HepG2 (cell line): ENCODE results near the gene SLC2A10. TPM values are rescaled to one million over a fixed set of nuclear protein-coding genes. Genes with fewer than 3 reads are reported as not detected.
A peak's percentile ranks its signal among the peaks of the same experiment; 100 is the strongest.

Experiments used
- ATAC-seq: fragments of 200-7000 bp; cut with Tn5 transposase; 3 replicates; pipeline ENCODE4 v1.9.1; 2020; ENCODE audit warnings: mild to moderate bottlenecking, moderate library complexity
- BruUV-seq: library from RNA; stranded (reverse); fragments of 400-500 nt; replicated peaks from 2 replicates; lab custom pipeline; 2021; lab: Mats Ljungman, UMichigan
- CTCF ChIA-PET: fragments of 300-600 bp; formaldehyde crosslinking; extraction: SDS; loops from one replicate; lab custom pipeline; 2021; ENCODE audit warnings: low total read pairs, inconsistent platforms, low intra/inter-chr PET ratio; lab: Yijun Ruan, JAX
- POLR2A ChIA-PET: fragments of 350-600 bp; sonication (Branson Sonifier 250); formaldehyde crosslinking; loops from one replicate; lab custom pipeline; 2020; ENCODE audit warnings: antibody characterized with exemption, inconsistent platforms; lab: Yijun Ruan, JAX
- DNase-seq: peaks from one replicate; pipeline ENCODE4 v3.0.0-alpha.2; 2015; ENCODE audit warnings: low spot score
- FAIRE-seq: peaks from 3 replicates; lab custom pipeline; 2011; peaks lifted over from hg19 to GRCh38; lab: Jason Lieb, UNC
- H2AFZ ChIP-seq: one replicate; pipeline ENCODE4 v1.6.1; 2011; ENCODE audit warnings: low read length, inconsistent platforms
- H3K27ac ChIP-seq: fragments of 300-600 bp; 3 replicates; pipeline ENCODE4 v1.8.0; 2011; ENCODE audit warnings: mixed run types, mild to moderate bottlenecking, mixed read lengths, low read length, inconsistent platforms; ENCODE audit not compliant: insufficient read depth; ENCODE audit errors: extremely low read length
- H3K27me3 ChIP-seq, 2 experiments: fragments of 200-600 bp in 1 of 2; 2 replicates in 1 of 2; 3 replicates in 1 of 2; pipeline versions ENCODE4 v1.6.0 to v1.8.0; 2011; ENCODE audit warnings: low read length in 2 of 2, mild to moderate bottlenecking in 2 of 2, moderate library complexity in 2 of 2, inconsistent platforms in 1 of 2; ENCODE audit not compliant: insufficient read depth in 2 of 2, control insufficient read depth in 1 of 2
- H3K36me3 ChIP-seq, 2 experiments: fragments of 200-600 bp in 1 of 2; replicated peaks in 1 of 2; 2 replicates in 1 of 2; 3 replicates in 1 of 2; pipeline versions ENCODE4 v1.5.1 to v1.8.0; 2011; ENCODE audit warnings: low read length in 2 of 2, inconsistent platforms in 1 of 2; ENCODE audit not compliant: insufficient read depth in 2 of 2, control insufficient read depth in 1 of 2
- H3K4me1 ChIP-seq: 2 replicates; pipeline ENCODE4 v1.5.1; 2012; ENCODE audit warnings: low read length, inconsistent platforms; ENCODE audit not compliant: insufficient read depth
- H3K4me2 ChIP-seq: 2 replicates; pipeline ENCODE4 v1.6.0; 2011; ENCODE audit warnings: low read depth, low read length, inconsistent platforms
- H3K4me3 ChIP-seq, 3 experiments: fragments of 200-600 bp in 1 of 3; sonication (generic), shearing (Covaris generic) in 1 of 3; replicated peaks in 1 of 3; 2 replicates each; pipeline ENCODE4 v1.5.1; 2011 to 2016; ENCODE audit warnings: low read length in 3 of 3, inconsistent platforms in 2 of 3, low read depth in 2 of 3, mild to moderate bottlenecking in 2 of 3, control low read depth in 1 of 3, mixed read lengths in 1 of 3; ENCODE audit not compliant: insufficient read depth in 1 of 3
- H3K79me2 ChIP-seq: one replicate; pipeline ENCODE4 v1.6.1; 2011; ENCODE audit warnings: low read length, inconsistent platforms; ENCODE audit not compliant: insufficient read depth
- H3K9ac ChIP-seq: 2 replicates; pipeline ENCODE4 v1.6.0; 2011; ENCODE audit warnings: mild to moderate bottlenecking, low read depth, low read length, inconsistent platforms; ENCODE audit not compliant: insufficient read depth
- H3K9me3 ChIP-seq: 2 replicates; pipeline ENCODE4 v1.5.1; 2012; ENCODE audit warnings: mild to moderate bottlenecking, low read length
- H4K20me1 ChIP-seq: 2 replicates; pipeline ENCODE4 v1.6.0; 2011; ENCODE audit warnings: inconsistent platforms, mild to moderate bottlenecking, low read length, moderate library complexity; ENCODE audit not compliant: insufficient read depth
- KAT8 ChIP-seq: IDR thresholded peaks from 2 replicates; pipeline ENCODE4 v1.6.1; 2016; ENCODE audit warnings: missing genetic modification reagents, missing compliant biosample characterization
- PHB2 ChIP-seq: fragments of 450-650 bp; IDR thresholded peaks from 2 replicates; pipeline ENCODE4 v1.6.1; 2018; ENCODE audit not compliant: partially characterized antibody
- PPARG ChIP-seq: conservative IDR thresholded peaks from 2 replicates; pipeline ENCODE4 v1.6.1; 2016; ENCODE audit warnings: missing biosample characterization, missing genetic modification reagents
- RFX5 ChIP-seq: IDR thresholded peaks from 2 replicates; pipeline ENCODE4 v1.6.1; 2011; ENCODE audit warnings: low read depth, low read length, improper control_type of control experiment
- SETDB1 ChIP-seq: sonication (generic); formaldehyde crosslinking; IDR thresholded peaks from 2 replicates; pipeline ENCODE4 v1.5.1; 2020; ENCODE audit warnings: missing genetic modification reagents, mild to moderate bottlenecking, borderline replicate concordance
- SP2 ChIP-seq: sonication (generic); formaldehyde crosslinking; IDR thresholded peaks from 2 replicates; pipeline ENCODE4 v1.5.1; 2020; ENCODE audit warnings: mild to moderate bottlenecking, missing genetic modification reagents
- STAG1 ChIP-seq: sonication (generic); formaldehyde crosslinking; IDR thresholded peaks from 2 replicates; pipeline ENCODE4 v1.4.0; 2020; ENCODE audit warnings: missing genetic modification reagents
- SYNCRIP ChIP-seq: fragments of 200-400 bp; formaldehyde crosslinking; IDR thresholded peaks from 2 replicates; pipeline ENCODE4 v1.6.1; 2018; ENCODE audit warnings: mild to moderate bottlenecking, low read depth, low read length; ENCODE audit not compliant: insufficient read depth
- TARDBP ChIP-seq: sonication (generic); formaldehyde crosslinking; IDR thresholded peaks from 2 replicates; pipeline ENCODE4 v1.8.0; 2022; ENCODE audit warnings: mild to moderate bottlenecking, missing genetic modification reagents
- ZNF264 ChIP-seq: sonication (generic); formaldehyde crosslinking; IDR thresholded peaks from 2 replicates; pipeline ENCODE4 v1.4.0; 2020; ENCODE audit warnings: missing genetic modification reagents
- ZNF274 ChIP-seq: sonication (generic); formaldehyde crosslinking; IDR thresholded peaks from 2 replicates; pipeline ENCODE4 v1.5.1; 2020; ENCODE audit warnings: mild to moderate bottlenecking, missing genetic modification reagents
- ZNF678 ChIP-seq: sonication (generic); formaldehyde crosslinking; IDR thresholded peaks from 2 replicates; pipeline ENCODE4 v1.4.0; 2020; ENCODE audit warnings: mild to moderate bottlenecking, missing genetic modification reagents
- ZNF850 ChIP-seq: sonication (generic); formaldehyde crosslinking; conservative IDR thresholded peaks from 2 replicates; pipeline ENCODE4 v1.9.0; 2021; ENCODE audit warnings: mild to moderate bottlenecking, missing genetic modification reagents
- ZSCAN22 ChIP-seq: sonication (generic); formaldehyde crosslinking; IDR thresholded peaks from 2 replicates; pipeline ENCODE4 v1.4.0; 2020; ENCODE audit warnings: mild to moderate bottlenecking, missing genetic modification reagents
- whole genome bisulfite sequencing: methylation state at CpG from one replicate; pipeline ENCODE4 v1.1.6; 2017; ENCODE audit warnings: low lambda C conversion rate; 5-methylcytosine and 5-hydroxymethylcytosine counted together
- in situ Hi-C: cut with HindIII; loops from 2 replicates; pipeline ENCODE4 v1.10.0; 2017; ENCODE audit warnings: low pct_unique_long_range_greater_than_20kb; ENCODE audit not compliant: extremely low pct_ligation_motif_present
- intact Hi-C: fragments of 100-400 bp; cut with micrococcal nuclease; formaldehyde crosslinking; loops from one replicate; pipeline ENCODE4 v1.10.0; 2022; ENCODE audit not compliant: unreplicated experiment
- polyA plus RNA-seq, 8 experiments: library from polyadenylated mRNA; depleted of rRNA in 3 of 8; stranded (reverse) in 7 of 8; unstranded in 1 of 8; fragments of >200 nt; fragmentation: Illumina TruSeq in 4 of 8; extraction: Trizol in 4 of 8; gene quantifications; 2 replicates each; pipeline versions ENCODE4 v1.2.1 to v1.2.3, GENCODE V29; 2011 to 2016; ENCODE audit warnings: low read depth in 4 of 8, missing spikeins in 1 of 8, mixed read lengths in 1 of 8; ENCODE audit not compliant: insufficient read depth in 1 of 8
- total RNA-seq, 5 experiments: library from RNA; depleted of rRNA; stranded (reverse); fragments of >200 nt; fragmentation: Illumina TruSeq; extraction: Trizol; gene quantifications; 2 replicates each; pipeline ENCODE4 v1.2.3, GENCODE V29; 2016; ENCODE audit warnings: low read depth in 1 of 5
- TF ChIP-seq, protein P1 (sequence below): sonication (generic); formaldehyde crosslinking; IDR thresholded peaks from 2 replicates; pipeline ENCODE4 v1.5.0; 2020; ENCODE audit warnings: mild to moderate bottlenecking, missing genetic modification reagents, moderate library complexity
- TF ChIP-seq, protein P2 (sequence below): sonication (generic); formaldehyde crosslinking; IDR thresholded peaks from 2 replicates; pipeline ENCODE4 v1.5.0; 2020; ENCODE audit warnings: missing genetic modification reagents
- TF ChIP-seq, protein P3 (sequence below): sonication (generic); formaldehyde crosslinking; IDR thresholded peaks from 2 replicates; pipeline ENCODE4 v1.4.0; 2020; ENCODE audit warnings: missing genetic modification reagents

Gene SLC2A10
- total and polyA plus RNA-seq, 2 of the 13 experiments (the other 11 are each of a cell fraction or from before 2014, with no cell fraction given) = 16.0 to 18.4 TPM

DNA sequence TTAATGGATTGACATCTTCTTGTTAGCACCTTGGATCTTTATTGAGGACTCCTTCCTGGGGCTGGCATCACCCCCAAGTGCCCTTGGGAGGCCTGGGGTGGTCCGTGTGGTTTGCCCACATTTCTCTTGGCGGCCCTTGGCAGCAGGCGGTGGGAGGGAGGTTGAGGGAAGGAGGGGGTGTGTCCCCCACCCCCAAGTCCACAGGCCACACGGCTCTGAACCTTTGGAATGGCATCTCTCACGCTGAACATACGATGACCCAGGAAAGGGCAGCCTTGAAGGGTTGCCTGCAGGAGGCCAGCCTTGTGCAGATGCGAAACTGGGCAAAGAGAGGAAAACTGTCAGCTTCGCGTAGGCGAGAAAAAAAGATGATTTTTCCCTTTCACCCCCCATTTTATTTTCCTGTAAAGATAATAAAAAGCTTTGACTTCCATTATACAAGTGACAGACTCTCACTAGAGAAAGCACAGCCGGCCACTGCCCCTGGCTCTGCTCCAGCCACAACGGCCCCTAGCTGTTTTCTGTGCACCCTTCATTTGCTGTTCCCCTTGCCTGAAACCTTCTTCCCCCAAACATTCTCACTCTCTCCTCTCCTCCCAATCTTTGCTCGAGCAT is 56.2 kb downstream of the SLC2A10 start:
- H3K9ac ChIP-seq = no peak overlapping the region
- POLR2A ChIA-PET = no interaction called here
- no peak for FAIRE-seq

DNA sequence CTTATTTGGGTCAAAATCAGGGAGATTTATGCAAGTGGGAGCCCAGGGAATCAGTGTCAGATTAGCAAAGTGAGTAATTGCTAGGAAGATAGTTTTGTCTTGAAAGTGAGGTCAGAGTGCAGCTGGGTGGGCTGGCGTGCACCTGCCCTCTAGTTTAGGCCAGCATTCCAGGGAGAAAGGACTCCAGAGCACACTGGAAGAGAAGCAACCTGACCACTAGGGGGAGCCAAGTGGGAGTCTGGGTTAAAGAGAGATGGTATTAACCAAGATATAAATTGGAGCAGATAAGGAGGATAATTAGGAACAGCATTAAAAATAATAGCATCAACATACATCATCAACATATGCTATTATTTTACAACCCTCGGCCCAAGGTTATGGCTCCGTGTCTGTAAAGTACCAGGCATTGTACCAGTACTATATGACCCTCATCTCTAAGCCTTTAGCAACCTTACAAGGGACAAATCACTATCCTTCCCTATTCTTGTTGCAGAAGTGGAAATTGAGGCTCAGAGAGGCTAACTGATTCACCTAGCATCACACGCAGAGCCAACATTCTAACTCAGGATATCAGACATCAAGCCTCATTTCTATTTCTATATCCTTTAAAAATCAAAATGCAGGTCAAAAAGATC is 57.8 kb downstream of the SLC2A10 start:
- no peaks in the 10 kb centered on the region for H3K79me2 ChIP-seq
- peak; percentile 63 for DNase-seq
- no peak overlapping the region for H3K4me3 ChIP-seq
- no peaks in the 10 kb centered on the region for H3K36me3 ChIP-seq
- ChIA-PET CTCF (interaction anchor here (1.2 kb wide), 1 partner anchor 383 kb away, joined by 9 read pairs; no protein-coding TSS in a partner anchor), POLR2A (no interaction called here)
- H3K4me1 ChIP-seq = no peaks in the 10 kb centered on the region
- ATAC-seq = peak; percentile 85
- H3K9me3 ChIP-seq = no peaks in the 10 kb centered on the region
- FAIRE-seq = peak; percentile 73
- no peak overlapping the region for H2AFZ ChIP-seq
- in situ Hi-C loops = loop anchor here (25.0 kb wide), 1 partner anchor 620 kb away; no protein-coding TSS in a partner anchor
- BruUV-seq = no TSS peak
- intact Hi-C loops = no loop called here
- peaks cover 6 to 38% of the 10 kb centered on the region in 2 experiments for H3K27me3 ChIP-seq
- H4K20me1 ChIP-seq = no peaks in the 10 kb centered on the region
- no peak overlapping the region for H3K27ac ChIP-seq
- 13% methylated on average over 4 of the region's 4 CpGs for WGBS
- no peak overlapping the region for H3K9ac ChIP-seq
- H3K4me2 ChIP-seq = no peak overlapping the region
- TF ChIP-seq STAG1 (peak; percentile 53), ZNF678 (no peak), SP2 (CRISPR knock-in tag) (no peak), ZNF264 (CRISPR knock-in tag) (no peak), RFX5 (no peak), ZNF274 (CRISPR knock-in tag) (no peak), ZSCAN22 (CRISPR knock-in tag) (no peak)
- TF ChIP-seq, protein P1, sequence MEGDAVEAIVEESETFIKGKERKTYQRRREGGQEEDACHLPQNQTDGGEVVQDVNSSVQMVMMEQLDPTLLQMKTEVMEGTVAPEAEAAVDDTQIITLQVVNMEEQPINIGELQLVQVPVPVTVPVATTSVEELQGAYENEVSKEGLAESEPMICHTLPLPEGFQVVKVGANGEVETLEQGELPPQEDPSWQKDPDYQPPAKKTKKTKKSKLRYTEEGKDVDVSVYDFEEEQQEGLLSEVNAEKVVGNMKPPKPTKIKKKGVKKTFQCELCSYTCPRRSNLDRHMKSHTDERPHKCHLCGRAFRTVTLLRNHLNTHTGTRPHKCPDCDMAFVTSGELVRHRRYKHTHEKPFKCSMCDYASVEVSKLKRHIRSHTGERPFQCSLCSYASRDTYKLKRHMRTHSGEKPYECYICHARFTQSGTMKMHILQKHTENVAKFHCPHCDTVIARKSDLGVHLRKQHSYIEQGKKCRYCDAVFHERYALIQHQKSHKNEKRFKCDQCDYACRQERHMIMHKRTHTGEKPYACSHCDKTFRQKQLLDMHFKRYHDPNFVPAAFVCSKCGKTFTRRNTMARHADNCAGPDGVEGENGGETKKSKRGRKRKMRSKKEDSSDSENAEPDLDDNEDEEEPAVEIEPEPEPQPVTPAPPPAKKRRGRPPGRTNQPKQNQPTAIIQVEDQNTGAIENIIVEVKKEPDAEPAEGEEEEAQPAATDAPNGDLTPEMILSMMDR (CRISPR knock-in tag) = peak; percentile 77
- TF ChIP-seq, protein P2, sequence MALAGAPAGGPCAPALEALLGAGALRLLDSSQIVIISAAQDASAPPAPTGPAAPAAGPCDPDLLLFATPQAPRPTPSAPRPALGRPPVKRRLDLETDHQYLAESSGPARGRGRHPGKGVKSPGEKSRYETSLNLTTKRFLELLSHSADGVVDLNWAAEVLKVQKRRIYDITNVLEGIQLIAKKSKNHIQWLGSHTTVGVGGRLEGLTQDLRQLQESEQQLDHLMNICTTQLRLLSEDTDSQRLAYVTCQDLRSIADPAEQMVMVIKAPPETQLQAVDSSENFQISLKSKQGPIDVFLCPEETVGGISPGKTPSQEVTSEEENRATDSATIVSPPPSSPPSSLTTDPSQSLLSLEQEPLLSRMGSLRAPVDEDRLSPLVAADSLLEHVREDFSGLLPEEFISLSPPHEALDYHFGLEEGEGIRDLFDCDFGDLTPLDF (CRISPR knock-in tag) = no peak
- TF ChIP-seq, protein P3, sequence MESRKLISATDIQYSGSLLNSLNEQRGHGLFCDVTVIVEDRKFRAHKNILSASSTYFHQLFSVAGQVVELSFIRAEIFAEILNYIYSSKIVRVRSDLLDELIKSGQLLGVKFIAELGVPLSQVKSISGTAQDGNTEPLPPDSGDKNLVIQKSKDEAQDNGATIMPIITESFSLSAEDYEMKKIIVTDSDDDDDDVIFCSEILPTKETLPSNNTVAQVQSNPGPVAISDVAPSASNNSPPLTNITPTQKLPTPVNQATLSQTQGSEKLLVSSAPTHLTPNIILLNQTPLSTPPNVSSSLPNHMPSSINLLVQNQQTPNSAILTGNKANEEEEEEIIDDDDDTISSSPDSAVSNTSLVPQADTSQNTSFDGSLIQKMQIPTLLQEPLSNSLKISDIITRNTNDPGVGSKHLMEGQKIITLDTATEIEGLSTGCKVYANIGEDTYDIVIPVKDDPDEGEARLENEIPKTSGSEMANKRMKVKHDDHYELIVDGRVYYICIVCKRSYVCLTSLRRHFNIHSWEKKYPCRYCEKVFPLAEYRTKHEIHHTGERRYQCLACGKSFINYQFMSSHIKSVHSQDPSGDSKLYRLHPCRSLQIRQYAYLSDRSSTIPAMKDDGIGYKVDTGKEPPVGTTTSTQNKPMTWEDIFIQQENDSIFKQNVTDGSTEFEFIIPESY (CRISPR knock-in tag) = no peak

More for the DNA sequence above, 56.2 kb downstream of the SLC2A10 start:
- Histone ChIP-seq H3K36me3 (no peaks in the 10 kb centered on the region), H4K20me1 (no peaks in the 10 kb centered on the region), H3K4me2 (no peak overlapping the region), H3K9me3 (no peaks in the 10 kb centered on the region), H3K27ac (no peak overlapping the region), H3K4me3 (no peak overlapping the region), H3K79me2 (no peaks in the 10 kb centered on the region), H2AFZ (no peak overlapping the region), H3K27me3 (peaks cover 11 to 54% of the 10 kb centered on the region in 2 experiments)
- WGBS = 23% methylated on average over 13 of the region's 13 CpGs
- ATAC-seq (no peak), DNase-seq (no peak)
- CTCF ChIA-PET = no interaction called here
- BruUV-seq = no TSS peak
- intact Hi-C loops = no loop called here
- no peak for TF ChIP-seq SETDB1 (CRISPR knock-in tag)
- no peak for TF ChIP-seq PPARG (CRISPR knock-in tag)
- TF ChIP-seq KAT8 (CRISPR knock-in tag) = no peak
- no peak for TF ChIP-seq SYNCRIP
- TF ChIP-seq ZNF850 = no peak
- no peak for TF ChIP-seq PHB2
- no peak for TF ChIP-seq TARDBP (CRISPR knock-in tag)
- TF ChIP-seq, all 625 proteins: peak for 0
- no peaks in the 10 kb centered on the region for H3K4me1 ChIP-seq
- in situ Hi-C loops = loop anchor here (25.0 kb wide), 1 partner anchor 622 kb away; no protein-coding TSS in a partner anchor
